ENCODE measurements around the gene PLAGL2. TPM values are rescaled to one million over a fixed set of nuclear protein-coding genes. Genes with fewer than 3 reads are reported as not detected.

The PLAGL2 gene
- total and polyA plus RNA-seq, 4 experiments from 2014 or later: 1.1 to 20.7 (median 12.0) TPM

DNA sequence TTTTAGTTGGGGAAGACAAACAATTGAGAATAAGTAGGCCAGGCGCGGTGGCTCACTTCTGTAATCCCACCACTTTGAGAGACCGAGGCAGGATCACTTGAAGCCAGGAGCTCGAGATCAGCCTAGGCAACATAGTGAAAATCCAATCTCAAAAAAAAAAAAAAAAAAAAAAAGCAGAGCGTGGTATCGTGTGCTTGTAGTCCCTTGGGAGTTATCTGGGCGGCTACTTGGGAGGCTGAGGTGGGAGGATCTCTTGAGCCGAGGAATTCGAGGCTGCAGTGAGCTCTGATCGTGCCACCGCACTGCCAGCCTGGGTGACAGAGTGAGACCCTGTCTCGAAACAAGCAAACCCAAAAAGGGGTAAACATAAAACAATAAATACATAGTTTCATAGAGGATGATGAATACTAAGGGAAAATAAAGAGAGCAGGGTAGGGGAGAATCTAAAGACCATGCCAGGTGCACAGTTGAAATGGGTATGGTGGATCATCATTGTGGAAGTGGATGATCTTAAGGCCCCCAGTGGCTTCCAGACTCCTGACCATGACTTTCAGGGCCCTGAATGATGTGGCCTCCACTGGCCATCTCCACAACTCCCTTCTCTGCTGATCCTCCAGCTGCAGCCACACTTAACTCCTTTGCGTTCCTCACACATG is 1.1 kb upstream of the PLAGL2 start:
- H3K9me3 ChIP-seq (ENCODE audit: control insufficient read depth in 1 of 2, low read length in 2 of 2): no peaks in the 10 kb centered on the region
- H3K4me3 Mint-ChIP-seq: peak overlapping the region; percentile 86 to 91 (median 88)
- peaks cover 20% of the 10 kb centered on the region for H3K36me3 ChIP-seq (ENCODE audit: insufficient read depth, low read length)
- POLR2A ChIA-PET (ENCODE audit: partially characterized antibody): interaction anchor here (0.8 to 1.3 kb wide), 3 partner anchors 24 to 377 kb away, joined by 3 to 4 read pairs (median 3); partner anchors contain the start of gene NOL4L
- H3K36me3 Mint-ChIP-seq: peaks cover 12 to 36% of the 10 kb centered on the region in 2 donors
- peak overlapping the region; percentile 76 to 94 (median 89) for H3K27ac Mint-ChIP-seq
- peak overlapping the region; percentile 62 to 94 for H3K4me3 ChIP-seq (ENCODE audit: low read length in 2 of 2)
- no peaks in the 10 kb centered on the region for H3K27me3 ChIP-seq (ENCODE audit: insufficient read depth, low read length)
- peak overlapping the region; percentile 87 for H3K27ac ChIP-seq (ENCODE audit: low read depth, low read length)
- no peaks in the 10 kb centered on the region for H3K9me3 Mint-ChIP-seq
- H3K4me1 Mint-ChIP-seq: peaks cover 54 to 69% (median 66%) of the 10 kb centered on the region in 4 donors
- intact Hi-C loops (cut with micrococcal nuclease): loop anchor here (5.0 kb wide), 2 partner anchors 39 to 279 kb away; no protein-coding TSS in a partner anchor
- CTCF ChIA-PET (ENCODE audit: partially characterized antibody): no interaction called here
- no peak for DNase-seq
- no peaks in the 10 kb centered on the region for H3K27me3 Mint-ChIP-seq
- peaks cover 63% of the 10 kb centered on the region for H3K4me1 ChIP-seq (ENCODE audit: insufficient read depth, low read length)

DNA sequence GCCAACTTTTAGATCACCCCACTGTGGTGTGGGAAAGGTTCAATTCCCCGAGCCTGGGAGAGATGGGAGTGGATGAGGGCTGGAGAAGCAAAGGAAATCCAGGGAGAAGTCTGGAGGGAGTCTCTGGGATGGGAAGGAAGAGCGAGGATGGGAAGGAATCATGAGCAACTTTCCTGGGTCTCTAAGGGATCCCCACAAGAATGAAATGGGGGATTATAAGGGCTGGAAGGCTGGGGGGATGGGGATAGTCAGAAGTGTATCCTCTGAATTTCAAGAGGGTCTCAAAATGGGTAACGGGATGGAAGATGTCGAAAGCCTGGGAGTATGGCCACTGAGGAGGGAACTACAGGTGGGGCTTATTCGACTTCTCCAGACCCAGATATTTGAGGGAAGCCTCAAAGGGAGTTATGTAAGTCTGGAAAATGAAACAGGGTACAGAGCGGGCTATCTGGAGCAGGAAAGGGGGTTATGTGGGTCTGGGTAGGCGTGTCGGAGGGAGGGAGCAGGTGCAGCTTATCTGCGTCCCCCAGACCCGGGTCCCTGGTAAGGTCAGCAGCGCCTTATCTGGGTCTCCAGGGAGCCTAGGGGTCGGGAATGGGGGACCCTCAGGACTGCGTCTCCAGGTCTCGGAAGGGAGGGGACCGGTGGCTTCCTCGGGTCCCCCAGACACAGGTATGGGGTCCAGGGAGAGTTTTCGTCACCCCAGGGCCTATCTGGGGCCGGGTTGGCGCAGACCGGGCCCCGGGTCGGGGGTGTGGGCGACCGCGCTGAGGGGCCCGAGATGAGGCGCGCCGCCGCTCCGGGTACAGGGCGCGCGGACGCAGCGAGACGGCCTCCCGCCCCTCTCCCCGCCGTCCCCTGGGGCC is 550 bp downstream of the PLAGL2 start:
- no peaks in the 10 kb centered on the region for H3K9me3 Mint-ChIP-seq
- Histone ChIP-seq H3K4me1 (ENCODE audit: insufficient read depth, low read length) (peaks cover 75% of the 10 kb centered on the region), H3K27me3 (ENCODE audit: insufficient read depth, low read length) (no peaks in the 10 kb centered on the region), H3K4me3 (ENCODE audit: low read length in 2 of 2) (peak overlapping the region; percentile 37 to 62), H3K9me3 (ENCODE audit: control insufficient read depth in 1 of 2, low read length in 2 of 2) (no peaks in the 10 kb centered on the region), H3K27ac (ENCODE audit: low read depth, low read length) (peak overlapping the region; percentile 87), H3K36me3 (ENCODE audit: insufficient read depth, low read length) (peaks cover 23% of the 10 kb centered on the region)
- H3K4me1 Mint-ChIP-seq: peaks cover 67 to 84% (median 78%) of the 10 kb centered on the region in 4 donors
- ChIA-PET CTCF (ENCODE audit: partially characterized antibody) (interaction anchor here (0.6 kb wide), 1 partner anchor 519 kb away, joined by 3 read pairs; no protein-coding TSS in a partner anchor), POLR2A (ENCODE audit: partially characterized antibody) (interaction anchor here (1.0 to 1.1 kb wide), 2 partner anchors 16 to 25 kb away, joined by 3 to 5 read pairs; no protein-coding TSS in a partner anchor)
- peak overlapping the region; percentile 90 to 97 (median 95) for H3K4me3 Mint-ChIP-seq
- H3K27ac Mint-ChIP-seq: peak overlapping the region; percentile 90 to 99 (median 97)
- intact Hi-C loops (cut with micrococcal nuclease): loop anchor here (2.0 to 5.0 kb wide), 5 partner anchors 16 to 280 kb away; partner anchors contain the start of genes KIF3B and TM9SF4
- H3K27me3 Mint-ChIP-seq: no peaks in the 10 kb centered on the region
- DNase-seq: peak in 2 of 5 donors; percentile 6 to 13
- peaks cover 14 to 44% of the 10 kb centered on the region in 2 donors for H3K36me3 Mint-ChIP-seq

DNA sequence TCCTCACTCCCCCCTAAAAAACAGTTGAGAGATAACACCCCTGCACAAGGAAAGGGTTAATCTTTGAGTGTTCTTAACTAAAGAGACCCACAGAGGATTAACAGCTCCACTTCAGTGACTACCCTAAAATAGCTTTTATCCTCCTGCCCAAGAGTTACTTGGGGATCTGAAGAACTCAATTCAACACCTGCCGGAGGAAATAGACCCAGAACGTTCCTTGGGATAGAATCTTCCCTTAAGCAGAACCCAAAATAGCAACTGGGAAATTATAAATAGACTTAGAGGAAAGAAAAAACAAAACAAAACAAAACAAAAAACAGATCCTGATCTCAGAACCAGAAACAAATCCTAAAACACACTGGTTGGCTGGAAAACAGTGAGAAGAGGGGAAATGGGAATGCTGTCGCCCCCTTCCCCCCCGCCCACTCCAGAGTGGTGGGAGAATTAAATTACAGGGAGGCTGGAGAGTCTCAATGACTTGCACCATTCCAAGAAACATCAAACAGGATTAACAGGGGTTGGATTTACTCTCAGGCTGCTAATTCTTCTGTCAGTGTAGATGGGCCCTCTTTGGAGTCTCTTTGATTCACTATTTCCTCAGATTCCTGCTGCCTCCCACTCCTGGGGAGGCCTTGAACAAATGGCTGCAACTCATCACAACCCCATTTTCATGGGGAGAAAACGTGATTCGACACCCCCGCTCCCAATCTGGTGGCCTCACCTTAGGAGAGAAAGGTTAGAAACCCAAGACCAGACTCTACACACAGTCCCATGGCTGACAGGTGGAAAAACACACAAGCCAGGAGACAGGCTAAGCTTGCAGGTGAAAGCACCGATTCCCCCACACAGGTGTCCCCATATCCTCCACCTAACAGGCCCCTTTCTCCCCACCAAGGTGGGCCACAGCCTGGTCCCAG is 1.4 kb downstream of the PLAGL2 start:
- ChIA-PET POLR2A (ENCODE audit: partially characterized antibody) (interaction anchor here (0.7 to 1.6 kb wide), 5 partner anchors 15 to 304 kb away, joined by 3 to 8 read pairs (median 3); partner anchors contain the start of gene TM9SF4), CTCF (ENCODE audit: partially characterized antibody) (no interaction called here)
- H3K4me3 Mint-ChIP-seq: peak overlapping the region; percentile 90 to 97 (median 95)
- peaks cover 20% of the 10 kb centered on the region for H3K36me3 ChIP-seq (ENCODE audit: insufficient read depth, low read length)
- peaks cover 10 to 46% of the 10 kb centered on the region in 2 donors for H3K36me3 Mint-ChIP-seq
- peaks cover 62 to 86% (median 75%) of the 10 kb centered on the region in 4 donors for H3K4me1 Mint-ChIP-seq
- intact Hi-C loops (cut with micrococcal nuclease): loop anchor here (2.0 to 5.0 kb wide), 5 partner anchors 15 to 281 kb away; partner anchors contain the start of genes KIF3B and TM9SF4
- no peak for DNase-seq
- H3K27me3 ChIP-seq (ENCODE audit: insufficient read depth, low read length): no peaks in the 10 kb centered on the region
- peak overlapping the region; percentile 87 for H3K27ac ChIP-seq (ENCODE audit: low read depth, low read length)
- H3K9me3 ChIP-seq (ENCODE audit: control insufficient read depth in 1 of 2, low read length in 2 of 2): no peaks in the 10 kb centered on the region
- H3K27me3 Mint-ChIP-seq: no peaks in the 10 kb centered on the region
- H3K4me1 ChIP-seq (ENCODE audit: insufficient read depth, low read length): peaks cover 75% of the 10 kb centered on the region
- peak overlapping the region; percentile 37 to 62 for H3K4me3 ChIP-seq (ENCODE audit: low read length in 2 of 2)
- H3K9me3 Mint-ChIP-seq: no peaks in the 10 kb centered on the region
- H3K27ac Mint-ChIP-seq: peak overlapping the region; percentile 90 to 99 (median 97)

DNA sequence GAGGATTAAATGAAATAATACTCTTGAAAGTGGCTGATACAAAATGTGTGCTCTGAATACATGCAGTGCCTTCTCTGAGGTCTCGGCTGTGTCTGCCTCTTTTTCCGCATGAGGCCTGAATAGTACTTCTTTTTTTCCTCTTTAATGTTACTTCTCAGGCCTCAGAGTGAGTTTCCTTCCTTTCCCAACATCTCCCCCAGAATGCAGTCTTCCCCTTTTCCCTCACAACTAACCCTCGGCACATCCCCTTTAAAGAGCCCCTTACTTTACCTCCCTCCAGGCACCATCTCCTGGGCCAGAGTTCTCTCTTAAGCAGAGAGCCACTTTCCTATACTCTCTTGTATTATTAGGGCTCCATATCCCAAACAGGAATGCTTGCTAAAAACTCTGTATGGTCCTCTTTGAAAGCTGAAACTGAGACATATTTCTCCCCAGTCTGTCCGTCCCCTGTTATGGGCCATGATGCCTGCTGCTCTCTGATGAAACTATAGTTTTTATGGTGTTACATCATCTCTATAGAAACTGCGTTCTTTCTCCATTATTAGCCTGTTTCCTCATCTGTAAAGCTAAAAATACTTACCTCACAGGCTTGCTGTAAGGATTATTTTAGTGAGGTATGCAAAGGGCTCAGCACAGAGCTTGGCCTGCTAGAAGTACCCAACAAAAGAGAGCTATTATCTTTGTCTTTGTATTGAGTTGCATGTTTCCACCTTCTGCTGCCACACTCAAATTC is 2.3 kb downstream of the PLAGL2 start:
- H3K36me3 Mint-ChIP-seq: peaks cover 8 to 44% of the 10 kb centered on the region in 2 donors
- CTCF ChIA-PET (ENCODE audit: partially characterized antibody): no interaction called here

DNA sequence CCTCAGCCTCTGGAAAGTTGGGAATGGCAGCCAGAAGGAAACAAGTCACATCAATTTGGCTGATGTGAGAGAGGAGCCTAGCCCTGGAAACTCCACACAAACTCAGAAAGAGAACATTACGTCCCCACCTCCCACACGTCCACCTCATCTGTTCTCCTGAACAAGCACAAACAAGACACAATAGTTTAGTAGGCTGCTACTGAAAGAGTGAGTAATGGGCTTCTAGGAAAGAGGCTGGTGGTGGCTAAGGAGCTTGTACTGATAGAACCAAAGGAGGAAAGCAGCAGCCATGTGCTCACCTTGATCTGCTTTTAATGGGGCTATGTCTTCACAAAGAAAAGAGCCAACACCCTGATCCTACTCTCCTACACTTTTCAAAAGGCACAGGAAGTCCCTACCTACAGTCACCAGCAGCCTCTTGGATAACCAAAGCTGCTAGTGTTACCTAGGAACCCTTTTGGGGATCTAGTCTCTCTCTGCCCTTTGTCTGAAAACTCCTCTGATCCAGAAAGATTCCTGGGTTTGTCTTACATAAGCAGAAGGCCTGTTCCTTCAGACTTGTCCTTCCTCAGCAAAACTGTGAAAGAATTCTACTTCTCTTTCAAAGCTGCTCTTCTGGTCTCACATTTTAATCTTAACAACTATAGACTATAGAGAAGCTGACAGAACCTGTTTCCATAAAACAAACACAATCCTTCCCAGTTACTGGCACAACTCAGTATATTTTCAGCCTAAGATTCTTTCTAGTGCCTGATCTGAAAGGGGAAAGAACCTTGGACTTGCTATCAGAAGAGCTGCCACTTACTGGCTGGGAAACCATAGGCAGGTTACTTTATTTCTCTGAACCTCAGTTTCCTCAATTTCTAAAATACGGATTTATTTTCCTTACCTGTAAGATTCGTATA is 3.1 kb downstream of the PLAGL2 start:
- Histone ChIP-seq H3K36me3 (ENCODE audit: insufficient read depth, low read length) (peaks cover 15% of the 10 kb centered on the region), H3K27me3 (ENCODE audit: insufficient read depth, low read length) (no peaks in the 10 kb centered on the region), H3K27ac (ENCODE audit: low read depth, low read length) (no peak overlapping the region), H3K9me3 (ENCODE audit: control insufficient read depth in 1 of 2, low read length in 2 of 2) (no peaks in the 10 kb centered on the region), H3K4me1 (ENCODE audit: insufficient read depth, low read length) (peaks cover 65% of the 10 kb centered on the region), H3K4me3 (ENCODE audit: low read length in 2 of 2) (no peak overlapping the region)
- Mint-ChIP-seq H3K27ac (peak overlapping the region; percentile 40 to 99 (median 87)), H3K4me3 (peak overlapping the region in 5 of 8 donors; percentile 4 to 94 (median 73)), H3K4me1 (peaks cover 55 to 70% (median 63%) of the 10 kb centered on the region in 4 donors), H3K27me3 (no peaks in the 10 kb centered on the region), H3K36me3 (peaks cover 8 to 46% of the 10 kb centered on the region in 2 donors), H3K9me3 (no peaks in the 10 kb centered on the region)
- intact Hi-C loops (cut with micrococcal nuclease): loop anchor here (5.0 kb wide), 2 partner anchors 43 to 283 kb away; no protein-coding TSS in a partner anchor
- DNase-seq: no peak
- ChIA-PET POLR2A (ENCODE audit: partially characterized antibody) (interaction anchor here (1.1 to 1.6 kb wide), 2 partner anchors 13 to 95 kb away, joined by 3 to 4 read pairs; partner anchors contain the start of gene TM9SF4), CTCF (ENCODE audit: partially characterized antibody) (no interaction called here)

More for the DNA sequence above, 2.3 kb downstream of the PLAGL2 start:
- no peak for DNase-seq
- Mint-ChIP-seq H3K27me3 (no peaks in the 10 kb centered on the region), H3K4me1 (peaks cover 59 to 78% (median 69%) of the 10 kb centered on the region in 4 donors), H3K27ac (peak overlapping the region; percentile 50 to 99 (median 97)), H3K9me3 (no peaks in the 10 kb centered on the region), H3K4me3 (peak overlapping the region; percentile 90 to 97 (median 95))
- no peaks in the 10 kb centered on the region for H3K9me3 ChIP-seq (ENCODE audit: control insufficient read depth in 1 of 2, low read length in 2 of 2)
- H3K27me3 ChIP-seq (ENCODE audit: insufficient read depth, low read length): no peaks in the 10 kb centered on the region
- H3K27ac ChIP-seq (ENCODE audit: low read depth, low read length): peak overlapping the region; percentile 14
- peaks cover 71% of the 10 kb centered on the region for H3K4me1 ChIP-seq (ENCODE audit: insufficient read depth, low read length)
- H3K36me3 ChIP-seq (ENCODE audit: insufficient read depth, low read length): peaks cover 20% of the 10 kb centered on the region
- POLR2A ChIA-PET (ENCODE audit: partially characterized antibody): interaction anchor here (0.7 to 1.6 kb wide), 4 partner anchors 14 to 305 kb away, joined by 3 to 8 read pairs (median 4); partner anchors contain the start of gene TM9SF4
- intact Hi-C loops (cut with micrococcal nuclease): loop anchor here (5.0 kb wide), 2 partner anchors 42 to 282 kb away; no protein-coding TSS in a partner anchor
- no peak overlapping the region for H3K4me3 ChIP-seq (ENCODE audit: low read length in 2 of 2)

Data from CD4-positive, alpha-beta memory T cell (primary cell).